Thoracic aorta (tissue), 2 donors: Measurements from ENCODE around the gene DRD3. TPM values are rescaled to one million over a fixed set of nuclear protein-coding genes. Genes with fewer than 3 reads are reported as not detected.

Experiments
- ATAC-seq: fragments of 150-250 bp; one replicate; pipeline ENCODE4 v1.8.0; 2017; ENCODE audit warnings: low read depth; ENCODE audit not compliant: insufficient number of reproducible peaks, low FRiP score
- DNase-seq: peaks from one replicate; pipeline ENCODE4 v3.0.0-alpha.2; 2020; ENCODE audit warnings: low spot score
- H3K27ac ChIP-seq, 2 donors: fragments of 200-600 bp; sonication (generic); 1 replicate in 1 of 2; 2 replicates in 1 of 2; pipeline ENCODE4 v1.5.1; 2016; ENCODE audit warnings: mild to moderate bottlenecking in 2 of 2, moderate library complexity in 2 of 2
- H3K27me3 ChIP-seq: fragments of 200-600 bp; sonication (generic); replicated peaks from 2 replicates; pipeline ENCODE4 v1.6.0; 2016; ENCODE audit warnings: mild to moderate bottlenecking; ENCODE audit not compliant: insufficient read depth
- H3K36me3 ChIP-seq: fragments of 200-600 bp; sonication (generic); one replicate; pipeline ENCODE4 v1.5.1; 2016
- H3K4me1 ChIP-seq, 2 donors: fragments of 200-600 bp; sonication (generic); 1 replicate in 1 of 2; 2 replicates in 1 of 2; pipeline versions ENCODE4 v1.5.1 to v1.6.0; 2016; ENCODE audit warnings: low read depth in 2 of 2, mild to moderate bottlenecking in 1 of 2; ENCODE audit not compliant: control insufficient read depth in 1 of 2
- H3K4me3 ChIP-seq: fragments of 200-600 bp; sonication (generic); 2 replicates; pipeline ENCODE4 v1.5.1; 2016; ENCODE audit warnings: mild to moderate bottlenecking
- H3K9me3 ChIP-seq: fragments of 200-600 bp; sonication (generic); 2 replicates; pipeline ENCODE4 v1.5.1; 2016
- CTCF ChIP-seq: fragments of 200-600 bp; sonication (generic); IDR thresholded peaks from one replicate; pipeline ENCODE4 v1.5.1; 2019; ENCODE audit warnings: antibody characterized with exemption
- total RNA-seq, 2 donors: library from RNA; depleted of rRNA; stranded (reverse); fragments of >200 nt; gene quantifications; one replicate each; pipeline versions ENCODE4 v1.1.0 to v1.2.3, GENCODE V29; 2016

DRD3 gene
- total RNA-seq, 2 donors from 2014 or later = not detected

GRCh38 chr3:114154321-114154821, 24.5 kb downstream of the DRD3 start:
- no peak for TF ChIP-seq CTCF
- no peaks in the 10 kb centered on the region for H3K27me3 ChIP-seq
- H3K27ac ChIP-seq = no peak overlapping the region
- ATAC-seq (no peak), DNase-seq (no peak)
- H3K9me3 ChIP-seq = no peaks in the 10 kb centered on the region
- H3K4me1 ChIP-seq = no peaks in the 10 kb centered on the region
- H3K4me3 ChIP-seq = no peak overlapping the region
- no peaks in the 10 kb centered on the region for H3K36me3 ChIP-seq

GRCh38 chr3:114152519-114153151, 26.2 kb downstream of the DRD3 start:
- DNase-seq = peak; percentile 30
- peak; percentile 84 for TF ChIP-seq CTCF
- H3K36me3 ChIP-seq = no peaks in the 10 kb centered on the region
- H3K4me3 ChIP-seq = peak overlapping the region; percentile 75
- H3K27me3 ChIP-seq = no peaks in the 10 kb centered on the region
- ATAC-seq = peak; percentile 81
- H3K27ac ChIP-seq = peak overlapping the region in 1 of 2 donors; percentile 59
- no peaks in the 10 kb centered on the region for H3K9me3 ChIP-seq
- H3K4me1 ChIP-seq = peaks cover 0 to 14% of the 10 kb centered on the region in 2 donors

- Histone ChIP-seq H3K36me3 (no peaks in the 10 kb centered on the region), H3K27me3 (no peaks in the 10 kb centered on the region), H3K4me1 (peaks cover 0 to 14% of the 10 kb centered on the region in 2 donors), H3K4me3 (no peak overlapping the region), H3K9me3 (no peaks in the 10 kb centered on the region), H3K27ac (no peak overlapping the region)
- DNase-seq (no peak), ATAC-seq (no peak)
- no peak for TF ChIP-seq CTCF
Observed at GRCh38 chr3:114151091-114151490, 27.8 kb downstream of the DRD3 start.

- Histone ChIP-seq H3K27me3 (no peaks in the 10 kb centered on the region), H3K4me1 (peaks cover 10 to 35% of the 10 kb centered on the region in 2 donors), H3K9me3 (no peaks in the 10 kb centered on the region), H3K4me3 (no peak overlapping the region), H3K27ac (no peak overlapping the region), H3K36me3 (no peaks in the 10 kb centered on the region)
- ATAC-seq (no peak), DNase-seq (no peak)
- no peak for TF ChIP-seq CTCF
Observed at GRCh38 chr3:114147251-114147650, 31.6 kb downstream of the DRD3 start.

GRCh38 chr3:114144909-114145688, 33.8 kb downstream of the DRD3 start:
- DNase-seq (peak; percentile 59), ATAC-seq (peak; percentile 94)
- Histone ChIP-seq H3K9me3 (no peaks in the 10 kb centered on the region), H3K27ac (peak overlapping the region; percentile 40 to 60), H3K36me3 (no peaks in the 10 kb centered on the region), H3K4me1 (peaks cover 10 to 35% of the 10 kb centered on the region in 2 donors), H3K4me3 (no peak overlapping the region), H3K27me3 (no peaks in the 10 kb centered on the region)
- no peak for TF ChIP-seq CTCF
